K562 (cell line): ENCODE results near the gene IRX1. TPM values are rescaled to one million over a fixed set of nuclear protein-coding genes. Genes with fewer than 3 reads are reported as not detected.

Experiments used
- ATAC-seq: fragments of 200-7000 bp; cut with Tn5 transposase; 3 replicates; pipeline ENCODE4 v1.9.1; 2020; ENCODE audit warnings: moderate library complexity
- BruUV-seq: library from RNA; stranded (reverse); fragments of 400-500 nt; replicated peaks from 2 replicates; lab custom pipeline; 2021; lab: Mats Ljungman, UMichigan
- CTCF ChIA-PET: fragments of 300-600 bp; formaldehyde crosslinking; extraction: SDS; loops from one replicate; lab custom pipeline; 2021; ENCODE audit warnings: low intra/inter-chr PET ratio; lab: Yijun Ruan, JAX
- POLR2A ChIA-PET: fragments of 300-600, 350-650 bp; sonication (Branson Sonifier 250); formaldehyde crosslinking; extraction: SDS; loops from one replicate; lab custom pipeline; 2021; ENCODE audit warnings: antibody characterized with exemption, inconsistent platforms; lab: Yijun Ruan, JAX
- DNase-seq, 4 experiments: peaks; one replicate each; pipeline versions ENCODE4 v3.0.0 to v3.0.0-alpha.2; 2011 to 2018; ENCODE audit warnings: low spot score in 3 of 4, mixed read lengths in 3 of 4; ENCODE audit errors: extremely low read depth in 1 of 4
- FAIRE-seq: peaks from 2 replicates; lab custom pipeline; 2011; peaks lifted over from hg19 to GRCh38; lab: Jason Lieb, UNC
- H2AFZ ChIP-seq: 2 replicates; pipeline ENCODE4 v1.6.0; 2011; ENCODE audit warnings: low read depth, low read length, control low read depth, inconsistent platforms
- H3K27ac ChIP-seq: fragments of 200-600 bp; 3 replicates; pipeline ENCODE4 v1.8.0; 2011; ENCODE audit warnings: low read depth, mild to moderate bottlenecking, control low read depth, inconsistent platforms, low read length, moderate library complexity, mixed read lengths; ENCODE audit errors: extremely low read depth
- H3K27me3 ChIP-seq, 2 experiments: fragments of 300-600 bp in 1 of 2; 2 replicates in 1 of 2; 3 replicates in 1 of 2; pipeline versions ENCODE4 v1.6.0 to v1.8.0; 2011; ENCODE audit warnings: inconsistent platforms in 2 of 2, low read length in 2 of 2, mild to moderate bottlenecking in 1 of 2, mixed read lengths in 1 of 2, moderate library complexity in 1 of 2; ENCODE audit not compliant: control insufficient read depth in 2 of 2, insufficient read depth in 2 of 2
- H3K36me3 ChIP-seq: fragments of 300-600 bp; 3 replicates; pipeline ENCODE4 v1.8.0; 2011; ENCODE audit warnings: mild to moderate bottlenecking, low read length, inconsistent platforms; ENCODE audit not compliant: control insufficient read depth, insufficient read depth
- H3K4me1 ChIP-seq, 2 experiments: fragments of 200-600 bp in 1 of 2; replicated peaks in 1 of 2; 2 replicates in 1 of 2; 3 replicates in 1 of 2; pipeline versions ENCODE4 v1.5.1 to v1.8.0; 2011; ENCODE audit warnings: inconsistent platforms in 2 of 2, low read length in 2 of 2, mild to moderate bottlenecking in 1 of 2, mixed read lengths in 1 of 2, moderate library complexity in 1 of 2; ENCODE audit not compliant: control insufficient read depth in 2 of 2, insufficient read depth in 2 of 2
- H3K4me2 ChIP-seq: 2 replicates; pipeline ENCODE4 v1.6.1; 2011; ENCODE audit warnings: low read length, control low read depth, inconsistent platforms, mixed read lengths; ENCODE audit not compliant: insufficient read depth
- H3K4me3 ChIP-seq: fragments of 200-600 bp; sonication (generic), shearing (Covaris generic); 2 replicates; pipeline ENCODE4 v1.5.1; 2016; ENCODE audit warnings: control low read depth, inconsistent platforms
- H3K79me2 ChIP-seq: fragments of 200-600 bp; 3 replicates; pipeline ENCODE4 v1.8.0; 2011; ENCODE audit warnings: low read length, inconsistent platforms; ENCODE audit not compliant: control insufficient read depth, insufficient read depth
- H3K9ac ChIP-seq, 2 experiments: 2 replicates each; pipeline versions ENCODE4 v1.6.0 to v1.6.1; 2011; ENCODE audit warnings: low read depth in 2 of 2, low read length in 2 of 2, control low read depth in 1 of 2, inconsistent platforms in 1 of 2, mild to moderate bottlenecking in 1 of 2, mixed read lengths in 1 of 2; ENCODE audit not compliant: insufficient read depth in 1 of 2
- H3K9me1 ChIP-seq: one replicate; pipeline ENCODE4 v1.6.0; 2011; ENCODE audit warnings: inconsistent platforms, mild to moderate bottlenecking, low read length, moderate library complexity; ENCODE audit not compliant: control insufficient read depth, insufficient read depth
- H3K9me3 ChIP-seq: replicated peaks from 2 replicates; pipeline ENCODE4 v1.5.1; 2011; ENCODE audit warnings: low read depth, low read length, inconsistent platforms; ENCODE audit not compliant: control insufficient read depth, insufficient read depth
- H4K20me1 ChIP-seq: replicated peaks from 2 replicates; pipeline ENCODE4 v1.6.1; 2011; ENCODE audit warnings: low read length, inconsistent platforms, mixed read lengths; ENCODE audit not compliant: control insufficient read depth, insufficient read depth
- ARID4B ChIP-seq: sonication (generic); formaldehyde crosslinking; IDR thresholded peaks from 2 replicates; pipeline ENCODE4 v1.8.0; 2022; ENCODE audit warnings: mild to moderate bottlenecking, missing genetic modification reagents
- ASH1L ChIP-seq: fragments of 450-650 bp; IDR thresholded peaks from 2 replicates; pipeline ENCODE4 v1.6.1; 2018; ENCODE audit warnings: borderline replicate concordance, mild to moderate bottlenecking, low read depth; ENCODE audit not compliant: partially characterized antibody
- LCOR ChIP-seq: sonication (generic); formaldehyde crosslinking; IDR thresholded peaks from 2 replicates; pipeline ENCODE4 v1.8.0; 2022; ENCODE audit warnings: mild to moderate bottlenecking, missing genetic modification reagents
- MAFF ChIP-seq: IDR thresholded peaks from 2 replicates; pipeline ENCODE4 v1.6.1; 2012; ENCODE audit warnings: low read length, improper control_type of control experiment
- MAFG ChIP-seq: fragments of 450-650 bp; conservative IDR thresholded peaks from 2 replicates; pipeline ENCODE4 v1.6.1; 2016; ENCODE audit warnings: missing genetic modification characterization, missing compliant biosample characterization
- MTA1 ChIP-seq: fragments of 450-650 bp; IDR thresholded peaks from 2 replicates; pipeline ENCODE4 v1.6.1; 2017; ENCODE audit warnings: borderline replicate concordance
- NFE2 ChIP-seq: IDR thresholded peaks from 2 replicates; pipeline ENCODE4 v1.6.1; 2014; ENCODE audit warnings: antibody characterized with exemption, low read depth
- PHB ChIP-seq: fragments of 250-450 bp; sonication (Bioruptor Pico); IDR thresholded peaks from 2 replicates; pipeline ENCODE4 v1.5.0; 2021
- RFX7 ChIP-seq: fragments of 250-450 bp; sonication (Bioruptor Pico); IDR thresholded peaks from 2 replicates; pipeline ENCODE4 v1.5.1; 2021; ENCODE audit warnings: mild to moderate bottlenecking
- TCF7 ChIP-seq: sonication (generic); IDR thresholded peaks from 2 replicates; pipeline ENCODE4 v1.6.1; 2016; ENCODE audit warnings: antibody characterized with exemption, borderline replicate concordance
- THRA ChIP-seq: fragments of 450-650 bp; IDR thresholded peaks from 2 replicates; pipeline ENCODE4 v1.6.1; 2017; ENCODE audit warnings: mild to moderate bottlenecking, moderate library complexity
- XRCC3 ChIP-seq: fragments of 450-650 bp; IDR thresholded peaks from 2 replicates; pipeline ENCODE4 v1.6.1; 2017; ENCODE audit warnings: mild to moderate bottlenecking, moderate library complexity
- ZNF175 ChIP-seq: fragments of 200-800 bp; sonication (Bioruptor generic); IDR thresholded peaks from 2 replicates; pipeline ENCODE4 v1.6.1; 2016; ENCODE audit warnings: low read depth, mild to moderate bottlenecking, missing genetic modification characterization, missing compliant biosample characterization
- ZNF23 ChIP-seq: fragments of 250-450 bp; sonication (Bioruptor Pico); IDR thresholded peaks from 2 replicates; pipeline ENCODE4 v1.4.0; 2020; ENCODE audit warnings: mild to moderate bottlenecking
- ZNF740 ChIP-seq, 3 experiments: fragments of 200-800 bp in 1 of 3; sonication (Bioruptor generic) in 1 of 3; sonication (generic) in 1 of 3; formaldehyde crosslinking in 1 of 3; IDR thresholded peaks; 2 replicates each; pipeline versions ENCODE4 v1.6.1 to v1.8.0; 2016 to 2022; ENCODE audit warnings: mild to moderate bottlenecking in 2 of 3, missing compliant biosample characterization in 2 of 3, missing genetic modification characterization in 2 of 3, missing genetic modification reagents in 1 of 3
- ZNF76 ChIP-seq: fragments of 250-450 bp; sonication (Bioruptor Pico); IDR thresholded peaks from 2 replicates; pipeline ENCODE4 v1.4.0; 2020; ENCODE audit warnings: mild to moderate bottlenecking, moderate library complexity, borderline replicate concordance
- WGBS: fragments of 100-300 bp; shearing (Covaris generic); methylation state at CpG from one replicate; pipeline ENCODE4 v1.1.6; 2016; ENCODE audit warnings: low coverage, mixed read lengths; ENCODE audit not compliant: insufficient coverage; ENCODE audit errors: missing lambda C conversion rate; 5-methylcytosine and 5-hydroxymethylcytosine counted together
- in situ Hi-C: fragments of 300-500 bp; cut with MboI; formaldehyde crosslinking; loops from 4 replicates; pipeline ENCODE4 v1.15.0; 2018; ENCODE audit warnings: inconsistent platforms, mixed read lengths
- intact Hi-C: fragments of 100-400 bp; cut with micrococcal nuclease; formaldehyde crosslinking; loops from 2 replicates; pipeline ENCODE4 v1.14.2; 2022
- polyA plus RNA-seq, 8 experiments: library from polyadenylated mRNA; depleted of rRNA in 4 of 8; stranded (reverse) in 5 of 8; unstranded in 3 of 8; fragments of >200 nt; fragmentation: Nextera tagmentation in 2 of 8; fragmentation: Illumina TruSeq in 1 of 8; extraction: Ambion mirVana in 2 of 8; extraction: Trizol in 1 of 8; gene quantifications; 2 replicates each; pipeline versions ENCODE4 v1.2.1 to v1.2.3, GENCODE V29; 2011 to 2014; ENCODE audit warnings: inconsistent platforms in 1 of 8, missing spikeins in 1 of 8
- total RNA-seq, 7 experiments: library from RNA; depleted of rRNA in 6 of 7; stranded (reverse); fragments of >200 nt in 6 of 7; fragmentation: Illumina TruSeq in 2 of 7; extraction: Trizol in 2 of 7; gene quantifications; 2 replicates each; pipeline versions ENCODE4 v1.2.1 to v1.2.3, GENCODE V29; 2011 to 2021; ENCODE audit warnings: low replicate concordance in 1 of 7

Gene IRX1
- total and polyA plus RNA-seq, 9 of the 15 experiments (the other 6 are each of a cell fraction or from before 2014, with no cell fraction given): not detected

- DNase-seq (no peak), ATAC-seq (no peak), FAIRE-seq (no peak)
- no peaks in the 10 kb centered on the region for H3K9me3 ChIP-seq
- intact Hi-C loops: no loop called here
- no peak overlapping the region for H3K27ac ChIP-seq
- WGBS: under 1% methylated on average over 10 of the region's 10 CpGs
- in situ Hi-C loops: no loop called here
- no peaks in the 10 kb centered on the region for H3K4me1 ChIP-seq
- ChIA-PET CTCF (no interaction called here), POLR2A (no interaction called here)
- H3K4me3 ChIP-seq: no peak overlapping the region
- BruUV-seq: no TSS peak
- H4K20me1 ChIP-seq: no peaks in the 10 kb centered on the region
- H3K36me3 ChIP-seq: no peaks in the 10 kb centered on the region
- H3K9ac ChIP-seq: no peak overlapping the region
- H3K9me1 ChIP-seq: peaks cover 5% of the 10 kb centered on the region
- H3K4me2 ChIP-seq: no peak overlapping the region
- H3K27me3 ChIP-seq: peaks cover 3 to 11% of the 10 kb centered on the region in 2 experiments; a peak in 3 of 5 replicates
- TF ChIP-seq NFE2 (no peak), MTA1 (no peak), MAFF (no peak), PHB (CRISPR knock-in tag) (no peak), MAFG (tag) (no peak), ASH1L (no peak), ARID4B (CRISPR knock-in tag) (no peak), RFX7 (CRISPR knock-in tag) (no peak), THRA (no peak), LCOR (no peak), ZNF23 (no peak), ZNF740 (CRISPR knock-in tag; IDR thresholded peaks at IDR 0.05) (no peak), ZNF740 (tag; IDR thresholded peaks at IDR 0.05) (no peak), ZNF76 (no peak), XRCC3 (no peak), ZNF175 (CRISPR knock-in tag) (no peak), TCF7 (no peak)
- H2AFZ ChIP-seq: no peak overlapping the region
- no peaks in the 10 kb centered on the region for H3K79me2 ChIP-seq
Observed at GRCh38 chr5:3613726-3614125, 18.1 kb downstream of the IRX1 start.
